ENCODE measurements around the gene HDAC9.

GRCh38 chr7:18481776-18482175 lies 13.8 kb upstream of the HDAC9 start:
- TF ChIP-seq EZH2 (IDR thresholded peaks at IDR 0.05) (no peak), POLR2AphosphoS5 (IDR thresholded peaks at IDR 0.05; ENCODE audit: borderline replicate concordance, low read depth, low read length) (no peak), FOXP2 (optimal IDR thresholded peaks at IDR 0.05; ENCODE audit: control extremely low read depth, extremely low read length, insufficient read depth) (no peak)

Data from SK-N-MC (cell line).